Calu3 (cell line): Measurements from ENCODE around the gene FCN1. TPM values are rescaled to one million over a fixed set of nuclear protein-coding genes. Genes with fewer than 3 reads are reported as not detected.

ENCODE experiments used
- BruUV-seq: library from RNA; stranded (reverse); fragments of 400-500 nt; replicated peaks from 2 replicates; lab custom pipeline; 2021; lab: Mats Ljungman, UMichigan
- CTCF ChIA-PET: fragments of 300-600 bp; sonication (Branson Sonifier 250); formaldehyde crosslinking; loops from one replicate; lab custom pipeline; 2022; ENCODE audit warnings: antibody characterized with exemption; lab: Charles Lee
- DNase-seq: peaks from one replicate; pipeline ENCODE4 v3.0.0; 2022
- H3K27ac Mint-ChIP-seq: one replicate; pipeline ENCODE4 v1.8.0; 2022; ENCODE audit warnings: mixed read lengths; ENCODE audit not compliant: unreplicated experiment
- H3K27me3 Mint-ChIP-seq: one replicate; pipeline ENCODE4 v1.8.0; 2022; ENCODE audit warnings: mixed read lengths; ENCODE audit not compliant: unreplicated experiment
- H3K36me3 Mint-ChIP-seq: one replicate; pipeline ENCODE4 v1.8.0; 2022; ENCODE audit warnings: mild to moderate bottlenecking, moderate library complexity, mixed read lengths; ENCODE audit not compliant: insufficient read depth, unreplicated experiment
- H3K4me1 Mint-ChIP-seq: one replicate; pipeline ENCODE4 v1.8.0; 2022; ENCODE audit warnings: mild to moderate bottlenecking, low read depth, mixed read lengths; ENCODE audit not compliant: unreplicated experiment
- H3K4me3 Mint-ChIP-seq: one replicate; pipeline ENCODE4 v1.8.0; 2022; ENCODE audit warnings: mild to moderate bottlenecking, low read depth, moderate library complexity, mixed read lengths; ENCODE audit not compliant: unreplicated experiment
- H3K9me3 Mint-ChIP-seq: one replicate; pipeline ENCODE4 v1.8.0; 2022; ENCODE audit warnings: low read depth, mixed read lengths; ENCODE audit not compliant: unreplicated experiment
- intact Hi-C: fragments of 100-400 bp; cut with micrococcal nuclease; formaldehyde crosslinking; loops from one replicate; pipeline ENCODE4 v1.10.0; 2022; ENCODE audit not compliant: unreplicated experiment
- total RNA-seq: library from RNA; stranded (reverse); gene quantifications from 2 replicates; pipeline ENCODE4 v1.2.3, GENCODE V29; 2022
- TF ChIP-seq, protein P1 (sequence below): fragments of 200-600 bp; IDR thresholded peaks from one replicate; pipeline ENCODE4 v1.8.0; 2022; ENCODE audit warnings: antibody characterized with exemption; ENCODE audit not compliant: unreplicated experiment

The FCN1 gene
- total RNA-seq, 1 experiment from 2014 or later, result not detected

DNA sequence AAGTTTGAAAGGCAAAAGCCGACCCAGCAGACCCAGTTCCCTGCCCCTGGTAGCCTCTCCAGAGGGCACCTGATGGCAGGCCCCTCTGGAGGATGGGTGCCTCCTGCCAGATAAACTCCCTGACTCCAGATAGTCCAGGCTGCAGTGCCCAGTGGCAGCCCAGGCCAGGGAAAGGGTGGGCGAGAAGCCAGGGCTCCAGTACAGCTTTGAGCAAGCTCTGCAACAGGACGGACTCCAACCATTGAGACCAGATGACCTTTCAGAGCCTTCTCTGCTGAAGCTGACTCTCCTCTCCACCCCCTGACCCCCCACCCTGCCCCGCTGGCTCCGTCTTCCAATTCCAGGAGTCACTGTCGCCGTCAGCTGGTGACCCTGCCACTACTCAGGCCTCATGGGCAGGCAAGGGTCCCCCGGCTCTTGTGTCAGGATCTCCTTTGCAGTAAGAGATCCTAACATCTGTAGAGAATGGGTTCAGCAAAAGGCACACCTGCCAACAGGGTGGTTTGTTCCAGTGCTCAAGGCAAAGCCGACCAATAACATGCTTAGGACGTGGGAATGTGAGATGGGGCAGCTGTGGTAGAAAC is 15.5 kb upstream of the FCN1 start:
- intact Hi-C loops, result no loop called here
- Mint-ChIP-seq H3K27me3 (peaks cover 12% of the 10 kb centered on the region), H3K36me3 (no peaks in the 10 kb centered on the region), H3K27ac (no peak overlapping the region), H3K9me3 (peaks cover 2% of the 10 kb centered on the region), H3K4me1 (no peaks in the 10 kb centered on the region), H3K4me3 (no peak overlapping the region)
- CTCF ChIA-PET, result no interaction called here
- BruUV-seq, result no TSS peak
- no peak for DNase-seq
- TF ChIP-seq, protein P1, sequence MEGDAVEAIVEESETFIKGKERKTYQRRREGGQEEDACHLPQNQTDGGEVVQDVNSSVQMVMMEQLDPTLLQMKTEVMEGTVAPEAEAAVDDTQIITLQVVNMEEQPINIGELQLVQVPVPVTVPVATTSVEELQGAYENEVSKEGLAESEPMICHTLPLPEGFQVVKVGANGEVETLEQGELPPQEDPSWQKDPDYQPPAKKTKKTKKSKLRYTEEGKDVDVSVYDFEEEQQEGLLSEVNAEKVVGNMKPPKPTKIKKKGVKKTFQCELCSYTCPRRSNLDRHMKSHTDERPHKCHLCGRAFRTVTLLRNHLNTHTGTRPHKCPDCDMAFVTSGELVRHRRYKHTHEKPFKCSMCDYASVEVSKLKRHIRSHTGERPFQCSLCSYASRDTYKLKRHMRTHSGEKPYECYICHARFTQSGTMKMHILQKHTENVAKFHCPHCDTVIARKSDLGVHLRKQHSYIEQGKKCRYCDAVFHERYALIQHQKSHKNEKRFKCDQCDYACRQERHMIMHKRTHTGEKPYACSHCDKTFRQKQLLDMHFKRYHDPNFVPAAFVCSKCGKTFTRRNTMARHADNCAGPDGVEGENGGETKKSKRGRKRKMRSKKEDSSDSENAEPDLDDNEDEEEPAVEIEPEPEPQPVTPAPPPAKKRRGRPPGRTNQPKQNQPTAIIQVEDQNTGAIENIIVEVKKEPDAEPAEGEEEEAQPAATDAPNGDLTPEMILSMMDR, result no peak

DNA sequence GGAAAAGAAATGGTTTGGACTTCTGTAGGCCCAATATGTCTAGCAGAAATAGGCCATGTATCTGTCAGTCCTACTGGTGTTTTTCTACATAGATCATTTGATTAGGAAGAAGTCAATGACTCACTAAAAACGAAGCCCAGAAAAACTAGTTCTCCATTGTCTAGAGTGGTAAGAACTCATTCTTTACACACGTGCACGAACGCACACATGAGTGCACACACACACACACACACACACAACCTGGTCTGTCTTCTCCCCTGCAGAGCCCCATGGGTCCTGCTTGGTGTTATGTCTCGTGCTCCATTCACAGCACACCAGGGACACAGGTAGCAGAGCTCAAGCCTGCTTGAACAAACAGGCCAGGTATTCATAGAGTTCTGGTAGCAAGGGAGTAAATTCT is 14.9 kb upstream of the FCN1 start:
- Mint-ChIP-seq H3K27ac (no peak overlapping the region), H3K27me3 (peaks cover 12% of the 10 kb centered on the region), H3K36me3 (no peaks in the 10 kb centered on the region), H3K4me3 (no peak overlapping the region), H3K4me1 (no peaks in the 10 kb centered on the region), H3K9me3 (peaks cover 4% of the 10 kb centered on the region)
- TF ChIP-seq, protein P1, result no peak
- intact Hi-C loops, result no loop called here
- no TSS peak for BruUV-seq
- CTCF ChIA-PET, result no interaction called here
- DNase-seq, result no peak

DNA sequence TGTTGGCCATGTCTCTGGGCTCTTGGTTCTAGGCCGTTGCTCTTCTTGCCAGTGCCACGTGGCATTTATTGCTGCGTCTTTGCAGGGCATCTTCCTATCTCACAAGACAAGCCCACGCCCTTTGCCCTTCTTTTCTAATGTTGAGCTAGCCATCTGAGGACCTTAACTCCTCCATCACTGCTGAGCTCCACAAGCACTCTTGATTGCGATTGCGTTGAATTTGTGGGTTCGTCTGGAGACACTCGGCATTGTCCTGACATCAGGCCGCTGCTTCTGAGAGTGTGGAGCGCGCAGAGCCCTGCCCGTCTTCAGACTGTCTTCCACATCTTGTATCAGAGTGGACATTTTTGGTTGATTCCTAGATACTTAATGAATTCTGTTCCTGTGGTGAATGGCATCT is 14.5 kb upstream of the FCN1 start:
- Mint-ChIP-seq H3K4me1 (no peaks in the 10 kb centered on the region), H3K27me3 (peaks cover 12% of the 10 kb centered on the region), H3K27ac (no peak overlapping the region), H3K36me3 (no peaks in the 10 kb centered on the region), H3K9me3 (peaks cover 4% of the 10 kb centered on the region), H3K4me3 (no peak overlapping the region)
- intact Hi-C loops, result no loop called here
- TF ChIP-seq, protein P1, result no peak
- CTCF ChIA-PET, result no interaction called here
- no TSS peak for BruUV-seq
- no peak for DNase-seq

DNA sequence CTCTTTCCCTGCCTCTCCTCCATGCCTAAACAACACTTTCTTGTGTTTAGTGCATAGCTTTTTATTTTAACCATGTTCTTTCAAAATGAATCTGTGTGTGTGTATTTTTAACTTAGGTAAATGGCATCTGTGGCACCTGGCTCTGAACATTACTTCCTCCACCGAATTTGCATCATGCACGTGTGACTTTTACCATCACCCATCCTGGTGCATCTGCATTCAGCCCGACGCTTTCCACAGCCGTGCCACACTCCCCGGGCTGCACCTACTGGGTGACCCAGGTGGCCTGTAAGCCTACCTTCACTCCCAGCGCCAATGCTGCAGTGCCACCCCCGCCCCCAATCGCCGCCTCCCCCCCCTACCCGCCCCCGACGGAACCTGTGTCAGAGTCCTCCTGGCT is 12.7 kb upstream of the FCN1 start:
- CTCF ChIA-PET, result no interaction called here
- H3K27ac Mint-ChIP-seq, result no peak overlapping the region
- peaks cover 12% of the 10 kb centered on the region for H3K27me3 Mint-ChIP-seq
- TF ChIP-seq, protein P1, result no peak
- H3K4me1 Mint-ChIP-seq, result no peaks in the 10 kb centered on the region
- intact Hi-C loops, result no loop called here
- DNase-seq, result no peak
- no peaks in the 10 kb centered on the region for H3K36me3 Mint-ChIP-seq
- no TSS peak for BruUV-seq
- H3K9me3 Mint-ChIP-seq, result peaks cover 4% of the 10 kb centered on the region
- no peak overlapping the region for H3K4me3 Mint-ChIP-seq
